CD8-positive, alpha-beta memory T cell (primary cell): ENCODE data around the gene TRIM15. TPM values are rescaled to one million over a fixed set of nuclear protein-coding genes. Genes with fewer than 3 reads are reported as not detected.

ENCODE experiments used
- CTCF ChIA-PET: fragments of 350-600 bp; sonication (Branson Sonifier 250); formaldehyde crosslinking; loops from one replicate; lab custom pipeline; 2021; ENCODE audit warnings: antibody characterized with exemption; lab: Charles Lee
- POLR2A ChIA-PET: fragments of 350-600 bp; sonication (Branson Sonifier 250); formaldehyde crosslinking; loops from one replicate; lab custom pipeline; 2021; ENCODE audit warnings: antibody characterized with exemption; lab: Charles Lee
- DNase-seq, 5 donors: peaks; one replicate each; pipeline versions ENCODE4 v3.0.0 to v3.0.0-alpha.2; 2020 to 2022; ENCODE audit warnings: mixed read lengths in 1 of 5
- H3K27ac ChIP-seq: one replicate; pipeline ENCODE4 v1.7.0; 2013; ENCODE audit warnings: low read depth, mild to moderate bottlenecking, low read length, moderate library complexity
- H3K27me3 ChIP-seq: 2 replicates; pipeline ENCODE4 v1.7.0; 2013; ENCODE audit warnings: low read length, mild to moderate bottlenecking; ENCODE audit not compliant: insufficient read depth, poor library complexity, severe bottlenecking
- H3K36me3 ChIP-seq: 2 replicates; pipeline ENCODE4 v1.7.0; 2013; ENCODE audit warnings: mild to moderate bottlenecking, low read length, moderate library complexity; ENCODE audit not compliant: insufficient read depth
- H3K4me1 ChIP-seq: 2 replicates; pipeline ENCODE4 v1.7.0; 2013; ENCODE audit warnings: mild to moderate bottlenecking, low read length, moderate library complexity; ENCODE audit not compliant: insufficient read depth
- H3K4me3 ChIP-seq: 2 replicates; pipeline ENCODE4 v1.7.0; 2013; ENCODE audit warnings: mild to moderate bottlenecking, low read length
- H3K9me3 ChIP-seq: 2 replicates; pipeline ENCODE4 v1.7.0; 2013; ENCODE audit warnings: mild to moderate bottlenecking, low read length
- H3K27ac Mint-ChIP-seq, 8 donors: one replicate each; pipeline ENCODE4 v1.8.0; 2020 to 2021; ENCODE audit warnings: mixed read lengths in 8 of 8, mild to moderate bottlenecking in 6 of 8, inconsistent platforms in 3 of 8, moderate library complexity in 3 of 8
- H3K27me3 Mint-ChIP-seq, 2 donors: one replicate each; pipeline ENCODE4 v1.8.0; 2020 to 2021; ENCODE audit warnings: mixed read lengths in 2 of 2, mild to moderate bottlenecking in 1 of 2, moderate library complexity in 1 of 2
- H3K36me3 Mint-ChIP-seq, 3 donors: one replicate each; pipeline ENCODE4 v1.8.0; 2020 to 2021; ENCODE audit warnings: mixed read lengths in 3 of 3, inconsistent platforms in 1 of 3, mild to moderate bottlenecking in 1 of 3
- H3K4me1 Mint-ChIP-seq, 3 donors: one replicate each; pipeline ENCODE4 v1.8.0; 2020 to 2021; ENCODE audit warnings: mixed read lengths in 3 of 3, inconsistent platforms in 1 of 3, mild to moderate bottlenecking in 1 of 3
- H3K4me3 Mint-ChIP-seq, 7 donors: one replicate each; pipeline ENCODE4 v1.8.0; 2020 to 2021; ENCODE audit warnings: mixed read lengths in 7 of 7, mild to moderate bottlenecking in 6 of 7, moderate library complexity in 4 of 7, inconsistent platforms in 2 of 7
- H3K9me3 Mint-ChIP-seq, 5 donors: one replicate each; pipeline ENCODE4 v1.8.0; 2020 to 2022; ENCODE audit warnings: mixed read lengths in 5 of 5, mild to moderate bottlenecking in 3 of 5, moderate library complexity in 2 of 5, inconsistent platforms in 1 of 5
- polyA plus RNA-seq: library from polyadenylated mRNA; unstranded; fragments of 300-500 nt; fragmentation: Illumina TruSeq; gene quantifications from one replicate; pipeline ENCODE4 v1.2.3, GENCODE V29; 2021
- total RNA-seq, 2 experiments: library from RNA; stranded (reverse); gene quantifications; one replicate each; pipeline ENCODE4 v1.2.3, GENCODE V29; 2021

TRIM15 gene
- total and polyA plus RNA-seq, 3 experiments from 2014 or later, result not detected

- Mint-ChIP-seq H3K9me3 (no peaks in the 10 kb centered on the region), H3K4me3 (no peak overlapping the region), H3K36me3 (no peaks in the 10 kb centered on the region), H3K4me1 (peaks cover 4 to 5% (median 5%) of the 10 kb centered on the region in 3 donors), H3K27ac (no peak overlapping the region), H3K27me3 (peaks cover 34 to 63% of the 10 kb centered on the region in 2 donors)
- CTCF ChIA-PET, result no interaction called here
- Histone ChIP-seq H3K9me3 (no peaks in the 10 kb centered on the region), H3K4me3 (no peak overlapping the region), H3K36me3 (no peaks in the 10 kb centered on the region), H3K27ac (no peak overlapping the region), H3K27me3 (peaks cover 8% of the 10 kb centered on the region), H3K4me1 (no peaks in the 10 kb centered on the region)
- POLR2A ChIA-PET, result no interaction called here
- DNase-seq, result no peak
These were observed 13.3 kb upstream of the TRIM15 start for GRCh38 chr6:30149858-30150550.

GRCh38 chr6:30150671-30151395 lies 12.5 kb upstream of the TRIM15 start:
- Mint-ChIP-seq H3K4me3 (no peak overlapping the region), H3K27ac (no peak overlapping the region), H3K9me3 (no peaks in the 10 kb centered on the region), H3K4me1 (peaks cover 4 to 5% (median 5%) of the 10 kb centered on the region in 3 donors), H3K36me3 (no peaks in the 10 kb centered on the region), H3K27me3 (peaks cover 31 to 63% of the 10 kb centered on the region in 2 donors)
- Histone ChIP-seq H3K27ac (no peak overlapping the region), H3K27me3 (peaks cover 8% of the 10 kb centered on the region), H3K4me1 (no peaks in the 10 kb centered on the region), H3K9me3 (no peaks in the 10 kb centered on the region), H3K4me3 (no peak overlapping the region), H3K36me3 (no peaks in the 10 kb centered on the region)
- ChIA-PET POLR2A (no interaction called here), CTCF (no interaction called here)
- DNase-seq, result no peak

- H3K4me1 ChIP-seq, result no peaks in the 10 kb centered on the region
- H3K9me3 ChIP-seq, result no peaks in the 10 kb centered on the region
- no peaks in the 10 kb centered on the region for H3K36me3 ChIP-seq
- no peak overlapping the region for H3K4me3 ChIP-seq
- H3K27ac ChIP-seq, result no peak overlapping the region
- Mint-ChIP-seq H3K36me3 (no peaks in the 10 kb centered on the region), H3K4me3 (no peak overlapping the region), H3K27ac (no peak overlapping the region), H3K4me1 (peaks cover 4 to 5% (median 5%) of the 10 kb centered on the region in 3 donors), H3K27me3 (peaks cover 31 to 66% of the 10 kb centered on the region in 2 donors), H3K9me3 (no peaks in the 10 kb centered on the region)
- POLR2A ChIA-PET, result no interaction called here
- H3K27me3 ChIP-seq, result peaks cover 11% of the 10 kb centered on the region
- CTCF ChIA-PET, result no interaction called here
- no peak for DNase-seq
These were observed 11.8 kb upstream of the TRIM15 start for GRCh38 chr6:30151580-30151979.

GRCh38 chr6:30152016-30152673 lies 11.2 kb upstream of the TRIM15 start:
- ChIA-PET CTCF (no interaction called here), POLR2A (no interaction called here)
- Histone ChIP-seq H3K4me1 (no peaks in the 10 kb centered on the region), H3K9me3 (no peaks in the 10 kb centered on the region), H3K4me3 (no peak overlapping the region), H3K36me3 (no peaks in the 10 kb centered on the region), H3K27ac (no peak overlapping the region), H3K27me3 (peaks cover 9% of the 10 kb centered on the region)
- H3K27ac Mint-ChIP-seq, result no peak overlapping the region
- H3K4me3 Mint-ChIP-seq, result no peak overlapping the region
- H3K36me3 Mint-ChIP-seq, result no peaks in the 10 kb centered on the region
- H3K27me3 Mint-ChIP-seq, result peaks cover 32 to 67% of the 10 kb centered on the region in 2 donors
- DNase-seq, result no peak
- no peaks in the 10 kb centered on the region for H3K9me3 Mint-ChIP-seq
- peaks cover 4 to 5% (median 5%) of the 10 kb centered on the region in 3 donors for H3K4me1 Mint-ChIP-seq

- no peak for DNase-seq
- no peaks in the 10 kb centered on the region for H3K4me1 ChIP-seq
- POLR2A ChIA-PET, result no interaction called here
- H3K27me3 ChIP-seq, result peaks cover 3% of the 10 kb centered on the region
- H3K9me3 ChIP-seq, result no peaks in the 10 kb centered on the region
- Mint-ChIP-seq H3K27ac (no peak overlapping the region), H3K36me3 (no peaks in the 10 kb centered on the region), H3K9me3 (no peaks in the 10 kb centered on the region), H3K4me1 (peaks cover 4 to 5% (median 5%) of the 10 kb centered on the region in 3 donors), H3K4me3 (no peak overlapping the region), H3K27me3 (peaks cover 28 to 60% of the 10 kb centered on the region in 2 donors)
- CTCF ChIA-PET, result no interaction called here
- no peak overlapping the region for H3K27ac ChIP-seq
- H3K4me3 ChIP-seq, result no peak overlapping the region
- H3K36me3 ChIP-seq, result no peaks in the 10 kb centered on the region
These were observed 10.3 kb upstream of the TRIM15 start for GRCh38 chr6:30152910-30153610.

GRCh38 chr6:30154061-30154460 lies 9.3 kb upstream of the TRIM15 start:
- peaks cover 28 to 62% of the 10 kb centered on the region in 2 donors for H3K27me3 Mint-ChIP-seq
- Histone ChIP-seq H3K4me3 (no peak overlapping the region), H3K27me3 (peaks cover 3% of the 10 kb centered on the region), H3K36me3 (no peaks in the 10 kb centered on the region), H3K27ac (no peak overlapping the region), H3K9me3 (no peaks in the 10 kb centered on the region), H3K4me1 (no peaks in the 10 kb centered on the region)
- ChIA-PET CTCF (interaction anchor here (1.2 kb wide), 1 partner anchor 51 kb away, joined by 3 read pairs; no protein-coding TSS in a partner anchor), POLR2A (no interaction called here)
- no peaks in the 10 kb centered on the region for H3K9me3 Mint-ChIP-seq
- no peak for DNase-seq
- no peak overlapping the region for H3K27ac Mint-ChIP-seq
- H3K4me3 Mint-ChIP-seq, result no peak overlapping the region
- H3K4me1 Mint-ChIP-seq, result peaks cover 4 to 5% (median 5%) of the 10 kb centered on the region in 3 donors
- no peaks in the 10 kb centered on the region for H3K36me3 Mint-ChIP-seq

GRCh38 chr6:30154709-30155519 lies 8.4 kb upstream of the TRIM15 start:
- peaks cover 4 to 5% (median 5%) of the 10 kb centered on the region in 3 donors for H3K4me1 Mint-ChIP-seq
- H3K36me3 ChIP-seq, result no peaks in the 10 kb centered on the region
- H3K4me3 Mint-ChIP-seq, result no peak overlapping the region
- H3K27me3 ChIP-seq, result peaks cover 3% of the 10 kb centered on the region
- no peaks in the 10 kb centered on the region for H3K36me3 Mint-ChIP-seq
- peaks cover 30 to 67% of the 10 kb centered on the region in 2 donors for H3K27me3 Mint-ChIP-seq
- H3K4me1 ChIP-seq, result no peaks in the 10 kb centered on the region
- H3K4me3 ChIP-seq, result no peak overlapping the region
- H3K27ac ChIP-seq, result no peak overlapping the region
- no peaks in the 10 kb centered on the region for H3K9me3 ChIP-seq
- ChIA-PET POLR2A (no interaction called here), CTCF (interaction anchor here (1.2 kb wide), 1 partner anchor 51 kb away, joined by 3 read pairs; no protein-coding TSS in a partner anchor)
- no peaks in the 10 kb centered on the region for H3K9me3 Mint-ChIP-seq
- no peak overlapping the region for H3K27ac Mint-ChIP-seq
- no peak for DNase-seq
